PC-9 (cell line): ENCODE measurements around the gene CNTN5. TPM values are rescaled to one million over a fixed set of nuclear protein-coding genes. Genes with fewer than 3 reads are reported as not detected.

Experiments used
- BruUV-seq: library from RNA; stranded (reverse); fragments of 400-500 nt; replicated peaks from 2 replicates; lab custom pipeline; 2021; lab: Mats Ljungman, UMichigan
- CTCF ChIA-PET: fragments of 300-600 bp; sonication (Branson Sonifier 250); formaldehyde crosslinking; loops from one replicate; lab custom pipeline; 2022; ENCODE audit warnings: antibody characterized with exemption; lab: Charles Lee
- POLR2A ChIA-PET: fragments of 300-600 bp; sonication (Branson Sonifier 250); formaldehyde crosslinking; loops from one replicate; lab custom pipeline; 2022; ENCODE audit warnings: antibody characterized with exemption; ENCODE audit not compliant: unreplicated experiment; lab: Charles Lee
- DNase-seq, 2 experiments: peaks; one replicate each; pipeline versions ENCODE4 v3.0.0 to v3.0.0-alpha.2; 2015 to 2022; ENCODE audit warnings: mixed read lengths in 1 of 2
- H2AFZ ChIP-seq: fragments of 200-600 bp; sonication (generic); 2 replicates; pipeline ENCODE4 v1.8.1; 2017; ENCODE audit warnings: antibody characterized with exemption
- H3F3A ChIP-seq: fragments of 200-600 bp; sonication (generic); 2 replicates; pipeline ENCODE4 v1.8.1; 2017; ENCODE audit warnings: antibody characterized with exemption, mild to moderate bottlenecking, low read depth; ENCODE audit not compliant: insufficient read depth
- H3K27ac ChIP-seq: fragments of 200-600 bp; sonication (generic); 2 replicates; pipeline ENCODE4 v1.6.1; 2016; ENCODE audit warnings: mixed run types
- H3K27me3 ChIP-seq: fragments of 200-600 bp; sonication (generic); 2 replicates; pipeline ENCODE4 v1.6.1; 2016; ENCODE audit warnings: low read depth, mixed run types; ENCODE audit not compliant: insufficient read depth
- H3K36me3 ChIP-seq: fragments of 200-600 bp; sonication (generic); 2 replicates; pipeline ENCODE4 v1.6.1; 2016; ENCODE audit warnings: low read depth, mixed run types
- H3K4me1 ChIP-seq: fragments of 200-600 bp; sonication (generic); replicated peaks from 2 replicates; pipeline ENCODE4 v1.6.1; 2016; ENCODE audit warnings: mixed run types; ENCODE audit not compliant: insufficient read depth
- H3K4me2 ChIP-seq: fragments of 200-600 bp; sonication (generic); 2 replicates; pipeline ENCODE4 v1.6.1; 2017; ENCODE audit warnings: mixed run types
- H3K4me3 ChIP-seq: fragments of 200-600 bp; sonication (generic); 2 replicates; pipeline ENCODE4 v1.6.1; 2016; ENCODE audit warnings: mixed run types
- H3K79me2 ChIP-seq: fragments of 200-600 bp; sonication (generic); 2 replicates; pipeline ENCODE4 v1.6.1; 2017; ENCODE audit warnings: low read depth, mixed run types
- H3K9me2 ChIP-seq: fragments of 200-600 bp; sonication (generic); 2 replicates; pipeline ENCODE4 v1.8.1; 2017; ENCODE audit warnings: mild to moderate bottlenecking; ENCODE audit not compliant: insufficient read depth
- H3K9me3 ChIP-seq: fragments of 200-600 bp; sonication (generic); 2 replicates; pipeline ENCODE4 v1.8.1; 2016; ENCODE audit warnings: low read depth; ENCODE audit not compliant: insufficient read depth
- H4K20me1 ChIP-seq: fragments of 200-600 bp; sonication (generic); 2 replicates; pipeline ENCODE4 v1.8.1; 2017; ENCODE audit not compliant: insufficient read depth
- CTCF ChIP-seq: fragments of 200-600 bp; sonication (generic); conservative IDR thresholded peaks from 2 replicates; pipeline ENCODE4 v1.6.1; 2017; ENCODE audit warnings: mixed run types, antibody characterized with exemption, mild to moderate bottlenecking, moderate library complexity
- EZH2 ChIP-seq: fragments of 200-600 bp; sonication (generic); IDR thresholded peaks from 2 replicates; pipeline ENCODE4 v1.8.0; 2017; ENCODE audit warnings: antibody characterized with exemption, low read depth
- intact Hi-C: fragments of 100-400 bp; cut with micrococcal nuclease; formaldehyde crosslinking; loops from one replicate; pipeline ENCODE4 v1.10.0; 2022; ENCODE audit not compliant: unreplicated experiment
- total RNA-seq: library from RNA; stranded (reverse); gene quantifications from 2 replicates; pipeline ENCODE4 v1.2.3, GENCODE V29; 2021

Gene CNTN5
- total RNA-seq, 1 experiment from 2014 or later, result not detected

- intact Hi-C loops, result no loop called here
Observed at GRCh38 chr11:99410636-99411035, 389.9 kb downstream of the CNTN5 start.

GRCh38 chr11:99418927-99419720 lies 398.4 kb downstream of the CNTN5 start:
- H3K4me1 ChIP-seq, result no peaks in the 10 kb centered on the region

More at GRCh38 chr11:99410636-99411035, 389.9 kb downstream of the CNTN5 start:
- Histone ChIP-seq H2AFZ (no peak overlapping the region), H3K79me2 (no peaks in the 10 kb centered on the region), H3K4me3 (no peak overlapping the region), H3K9me2 (no peaks in the 10 kb centered on the region), H3K4me1 (no peaks in the 10 kb centered on the region), H3K27ac (no peak overlapping the region), H3K9me3 (no peaks in the 10 kb centered on the region), H3K4me2 (no peak overlapping the region), H4K20me1 (no peaks in the 10 kb centered on the region), H3F3A (no peaks in the 10 kb centered on the region), H3K27me3 (no peaks in the 10 kb centered on the region), H3K36me3 (no peaks in the 10 kb centered on the region)
- DNase-seq, result no peak
- POLR2A ChIA-PET, result no interaction called here
- BruUV-seq, result no TSS peak
- TF ChIP-seq EZH2 (no peak), CTCF (no peak)
- CTCF ChIA-PET, result no interaction called here

GRCh38 chr11:99419991-99420390 lies 399.2 kb downstream of the CNTN5 start:
- H3K9me2 ChIP-seq, result 0 out of 2 replicates have a peak, but pooled peaks cover 3% of the 10 kb centered on the region
- no peaks in the 10 kb centered on the region for H3K27me3 ChIP-seq
- no peaks in the 10 kb centered on the region for H3F3A ChIP-seq
- POLR2A ChIA-PET, result no interaction called here
- H3K4me1 ChIP-seq, result no peaks in the 10 kb centered on the region
- no peak for DNase-seq
- no peaks in the 10 kb centered on the region for H3K9me3 ChIP-seq
- TF ChIP-seq CTCF, result no peak
- TF ChIP-seq EZH2, result no peak
- H3K4me2 ChIP-seq, result no peak overlapping the region
- CTCF ChIA-PET, result no interaction called here
- no peaks in the 10 kb centered on the region for H3K79me2 ChIP-seq
- no TSS peak for BruUV-seq
- H2AFZ ChIP-seq, result no peak overlapping the region
- intact Hi-C loops, result no loop called here
- H3K4me3 ChIP-seq, result no peak overlapping the region
- no peaks in the 10 kb centered on the region for H4K20me1 ChIP-seq
- no peaks in the 10 kb centered on the region for H3K36me3 ChIP-seq
- H3K27ac ChIP-seq, result no peak overlapping the region

More at GRCh38 chr11:99418927-99419720, 398.4 kb downstream of the CNTN5 start:
- Histone ChIP-seq H3F3A (no peaks in the 10 kb centered on the region), H3K9me3 (no peaks in the 10 kb centered on the region), H3K27ac (no peak overlapping the region), H3K36me3 (no peaks in the 10 kb centered on the region), H3K4me2 (no peak overlapping the region), H3K9me2 (0 out of 2 replicates have a peak, but pooled peaks cover 3% of the 10 kb centered on the region), H2AFZ (no peak overlapping the region), H3K27me3 (no peaks in the 10 kb centered on the region), H3K4me3 (no peak overlapping the region), H4K20me1 (no peaks in the 10 kb centered on the region), H3K79me2 (no peaks in the 10 kb centered on the region)
- ChIA-PET POLR2A (no interaction called here), CTCF (no interaction called here)
- BruUV-seq, result no TSS peak
- TF ChIP-seq CTCF (no peak), EZH2 (no peak)
- intact Hi-C loops, result no loop called here
- DNase-seq, result peak; percentile 19 to 47
